ENCODE data around the gene SHLD1. TPM values are rescaled to one million over a fixed set of nuclear protein-coding genes. Genes with fewer than 3 reads are reported as not detected.
"Not testable (repeated sequence)": the region's sequence is repeated elsewhere in the genome, so short reads cannot be mapped to it uniquely, and the experiment has no call there.

SHLD1 gene
- total RNA-seq, 2 donors from 2014 or later = 8.6 to 12.9 TPM

DNA sequence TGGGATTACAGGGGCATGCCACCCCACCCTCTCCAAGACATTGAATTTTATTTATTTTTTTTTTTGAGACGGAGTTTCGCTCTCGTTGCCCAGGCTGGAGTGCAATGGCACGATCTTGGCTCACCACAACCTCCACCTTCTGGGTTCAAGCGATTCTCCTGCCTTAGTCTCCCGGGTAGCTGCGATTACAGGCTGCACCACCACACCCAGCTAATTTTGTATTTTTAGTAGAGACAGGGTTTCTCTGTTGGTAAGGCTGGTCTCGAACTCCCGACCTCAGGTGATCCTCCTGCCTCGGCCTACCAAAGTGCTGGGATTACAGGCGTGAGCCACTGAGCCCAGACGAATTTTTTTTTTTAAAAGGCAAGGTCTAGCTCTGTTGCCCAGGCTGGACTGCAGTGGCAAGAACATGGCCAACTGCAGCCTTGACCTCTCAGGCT, 669 bp upstream of the SHLD1 start:
- ATAC-seq (replicated peaks); H3K27ac Mint-ChIP-seq; H3K9me3 Mint-ChIP-seq; H3K36me3 Mint-ChIP-seq (ENCODE audit: low read depth); H3K27me3 Mint-ChIP-seq; H3K4me1 Mint-ChIP-seq: not testable (repeated sequence)
- peak overlapping the region; percentile 82 for H3K4me3 Mint-ChIP-seq

DNA sequence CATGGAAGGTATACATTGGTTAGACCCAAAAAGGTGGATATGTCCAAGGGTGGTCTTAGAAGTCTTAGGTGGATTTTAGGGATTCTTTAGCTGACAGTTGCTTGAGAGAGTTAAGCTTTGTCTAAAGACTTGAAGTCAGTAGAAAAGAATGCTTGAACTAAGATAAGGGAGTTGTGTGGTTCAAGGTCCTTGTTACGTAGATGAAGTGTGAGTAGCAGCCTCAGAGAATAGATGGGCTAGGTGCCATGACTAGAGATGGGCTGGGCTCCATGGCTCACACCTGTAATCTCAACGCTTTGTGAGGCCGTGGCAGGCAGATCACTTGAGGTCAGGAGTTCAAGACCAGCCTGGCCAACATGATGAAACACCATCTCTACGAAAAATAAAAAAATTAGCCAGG, 1.7 kb downstream of the SHLD1 start:
- H3K4me3 Mint-ChIP-seq = peak overlapping the region; percentile 82
- no peaks in the 10 kb centered on the region for H3K9me3 Mint-ChIP-seq
- H3K4me1 Mint-ChIP-seq = peaks cover 12% of the 10 kb centered on the region
- no peak for ATAC-seq (replicated peaks)
- peak overlapping the region; percentile 96 for H3K27ac Mint-ChIP-seq
- H3K36me3 Mint-ChIP-seq (ENCODE audit: low read depth) = peaks cover 5% of the 10 kb centered on the region
- no peaks in the 10 kb centered on the region for H3K27me3 Mint-ChIP-seq

DNA sequence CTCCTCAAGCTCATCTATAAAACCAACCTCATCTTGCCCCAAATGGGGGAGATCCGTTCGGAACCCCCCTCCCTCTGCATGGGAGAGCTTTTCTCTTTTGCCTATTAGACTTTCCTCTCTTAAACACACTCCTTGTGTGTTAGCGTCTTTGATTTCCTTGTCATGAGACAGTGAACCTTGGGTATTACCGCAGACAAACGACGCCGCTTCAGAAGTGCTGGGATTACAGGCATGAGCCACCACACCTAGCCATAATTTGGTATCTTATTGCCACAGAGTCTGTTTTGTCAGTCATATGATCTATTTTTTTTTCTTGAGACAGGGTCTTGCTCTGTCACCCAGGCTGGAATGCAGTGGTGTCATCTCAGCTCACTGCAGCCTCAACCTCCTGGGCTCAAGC, 3.6 kb downstream of the SHLD1 start:
- Mint-ChIP-seq H3K9me3 (no peaks in the 10 kb centered on the region), H3K36me3 (ENCODE audit: low read depth) (peaks cover 24% of the 10 kb centered on the region), H3K4me1 (peaks cover 17% of the 10 kb centered on the region), H3K27me3 (no peaks in the 10 kb centered on the region), H3K4me3 (no peak overlapping the region), H3K27ac (no peak overlapping the region)
- no peak for ATAC-seq (replicated peaks)

DNA sequence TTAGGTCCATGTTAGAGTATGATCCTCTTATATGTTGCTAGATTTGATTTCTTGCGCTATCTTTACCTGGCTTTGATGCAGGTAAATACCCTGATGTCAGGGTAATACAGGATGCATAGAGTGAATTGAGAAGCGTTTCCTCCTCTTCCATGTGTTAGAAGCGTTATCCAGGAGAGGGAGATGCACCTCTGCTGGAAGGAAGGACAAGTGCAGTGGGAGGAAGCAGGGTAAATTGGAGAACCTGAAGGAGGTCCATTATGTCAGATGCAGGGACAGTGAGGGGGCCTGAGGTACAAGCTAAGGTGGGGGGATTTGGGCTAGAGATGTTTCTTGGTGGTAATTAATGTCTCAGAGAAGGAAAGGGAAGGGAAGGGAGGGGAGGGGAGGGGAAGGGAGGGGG, 7.7 kb downstream of the SHLD1 start:
- H3K36me3 Mint-ChIP-seq (ENCODE audit: low read depth) = peaks cover 47% of the 10 kb centered on the region
- no peak for ATAC-seq (replicated peaks)
- peaks cover 24% of the 10 kb centered on the region for H3K4me1 Mint-ChIP-seq
- H3K27me3 Mint-ChIP-seq = no peaks in the 10 kb centered on the region
- no peak overlapping the region for H3K27ac Mint-ChIP-seq
- no peak overlapping the region for H3K4me3 Mint-ChIP-seq
- H3K9me3 Mint-ChIP-seq = no peaks in the 10 kb centered on the region

DNA sequence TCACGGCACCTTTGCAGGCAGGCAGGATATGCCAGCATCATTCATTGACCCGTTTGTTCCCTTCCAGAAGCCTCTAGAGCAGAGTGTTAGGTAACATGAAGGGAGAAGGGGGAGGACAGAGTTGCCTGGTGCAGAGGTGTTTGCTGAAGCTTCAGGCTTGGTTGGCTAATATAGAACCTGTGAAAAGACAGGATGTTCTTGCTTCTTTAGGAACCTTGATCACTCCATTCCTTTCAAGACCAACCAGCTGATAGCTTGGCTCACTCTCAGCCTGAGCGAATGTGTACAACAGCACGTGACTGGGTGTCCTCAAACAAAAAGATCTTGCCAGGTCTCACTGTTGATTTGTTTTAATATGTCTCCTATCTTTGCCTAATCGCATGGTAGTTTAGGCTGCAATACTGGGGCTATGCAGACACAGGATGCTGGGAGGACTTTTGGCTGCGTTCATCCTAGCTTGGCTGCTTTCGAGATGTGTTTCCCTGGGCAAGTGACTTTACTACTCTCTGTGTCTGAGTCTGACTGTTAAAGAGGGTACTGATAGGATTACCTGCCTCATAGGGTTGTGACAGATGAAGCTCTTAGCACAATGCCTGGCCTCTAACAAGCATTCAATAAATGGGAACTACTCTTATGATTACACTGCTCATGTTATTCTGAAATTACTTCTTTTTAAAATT, 16.0 kb downstream of the SHLD1 start:
- Mint-ChIP-seq H3K4me3 (no peak overlapping the region), H3K27me3 (no peaks in the 10 kb centered on the region), H3K27ac (no peak overlapping the region), H3K36me3 (ENCODE audit: low read depth) (peaks cover 14% of the 10 kb centered on the region), H3K9me3 (no peaks in the 10 kb centered on the region), H3K4me1 (peaks cover under 1% of the 10 kb centered on the region)
- no peak for ATAC-seq (replicated peaks)

DNA sequence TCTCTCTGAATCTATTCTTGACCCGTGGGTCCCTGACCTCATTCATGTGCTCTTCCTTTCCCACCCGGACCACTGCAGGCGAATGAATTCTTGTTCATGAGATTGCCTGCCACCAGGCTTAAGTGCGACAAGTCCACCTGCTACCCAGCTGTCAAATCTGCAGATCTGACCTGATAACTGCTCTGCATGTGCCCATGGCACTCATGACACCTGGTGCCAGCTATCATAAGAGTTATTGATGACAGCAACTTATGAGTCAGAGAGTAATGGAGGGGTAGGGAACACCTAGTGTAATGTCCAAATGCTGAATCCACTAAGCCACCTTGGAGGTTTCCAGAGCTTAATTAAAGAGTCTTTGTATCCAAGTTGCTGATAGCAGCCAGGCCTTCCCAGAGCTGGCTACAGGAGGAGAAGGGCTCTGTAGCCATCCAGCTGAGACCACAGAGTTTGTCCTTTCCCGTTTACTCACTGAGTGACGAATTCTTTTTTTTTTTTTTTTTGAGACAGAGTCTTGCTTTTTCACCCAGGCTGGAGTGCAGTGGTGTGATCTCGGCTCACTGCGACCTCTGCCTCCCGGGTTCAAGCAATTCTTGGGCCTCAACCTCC, 17.4 kb downstream of the SHLD1 start:
- Mint-ChIP-seq H3K36me3 (ENCODE audit: low read depth) (peaks cover 20% of the 10 kb centered on the region), H3K4me3 (no peak overlapping the region), H3K27ac (no peak overlapping the region), H3K9me3 (no peaks in the 10 kb centered on the region), H3K4me1 (no peaks in the 10 kb centered on the region), H3K27me3 (no peaks in the 10 kb centered on the region)
- ATAC-seq (replicated peaks) = no peak

DNA sequence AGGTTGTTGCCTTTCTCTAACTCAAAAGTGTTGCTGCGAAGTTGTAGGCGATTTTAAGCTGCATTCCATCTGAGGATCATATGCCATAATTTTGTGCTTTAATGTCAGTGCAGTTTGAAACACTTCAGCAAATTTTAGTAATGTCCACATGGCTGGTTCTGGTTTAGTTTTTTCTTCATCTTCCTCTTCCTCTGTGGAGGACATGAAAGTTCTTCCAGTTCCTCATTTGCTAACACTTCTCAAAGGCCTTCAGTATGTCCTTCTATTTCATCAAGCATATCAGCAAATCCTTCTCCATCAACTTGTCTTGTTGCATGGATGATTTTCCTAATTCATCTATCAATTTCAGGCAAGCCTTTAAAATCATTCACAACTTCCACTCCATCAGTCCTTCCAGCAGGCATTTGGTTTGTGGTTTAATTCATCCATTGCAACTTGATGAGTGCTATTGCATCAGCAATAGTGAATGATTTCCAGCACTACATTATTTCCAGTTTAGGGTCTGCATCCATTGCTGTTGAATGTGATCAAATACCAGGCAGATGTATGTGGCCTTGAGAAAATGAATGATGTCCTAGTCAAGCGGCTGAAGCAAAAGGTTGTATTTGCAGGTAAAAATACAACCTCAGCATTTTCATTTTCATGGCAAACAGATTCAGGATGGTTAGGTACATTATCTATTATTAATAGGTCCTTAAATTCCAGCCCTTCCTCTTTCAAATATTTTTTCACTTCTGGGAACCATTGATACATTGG, 20.2 kb downstream of the SHLD1 start:
- H3K9me3 Mint-ChIP-seq = no peaks in the 10 kb centered on the region

DNA sequence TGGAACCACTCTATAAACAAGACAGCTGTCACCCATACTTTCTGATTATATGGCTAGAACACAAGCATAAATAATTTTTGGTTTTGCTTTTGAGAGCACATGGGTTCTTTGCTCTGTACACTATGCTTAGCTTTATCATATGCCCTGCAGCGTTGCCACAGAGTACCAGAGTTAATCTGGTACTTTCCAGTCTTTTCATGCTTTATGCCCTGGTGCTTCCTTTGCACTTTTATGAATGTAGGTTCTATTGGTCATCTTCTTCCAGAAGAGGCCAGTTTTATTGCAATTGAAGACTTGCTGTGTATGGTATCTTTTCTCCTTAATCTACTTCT, 20.8 kb downstream of the SHLD1 start:
- ATAC-seq (replicated peaks) = no peak
- H3K36me3 Mint-ChIP-seq (ENCODE audit: low read depth) = peaks cover 45% of the 10 kb centered on the region
- no peak overlapping the region for H3K27ac Mint-ChIP-seq
- H3K27me3 Mint-ChIP-seq = no peaks in the 10 kb centered on the region
- H3K4me3 Mint-ChIP-seq = no peak overlapping the region
- no peaks in the 10 kb centered on the region for H3K9me3 Mint-ChIP-seq
- no peaks in the 10 kb centered on the region for H3K4me1 Mint-ChIP-seq

More for the DNA sequence above, 20.2 kb downstream of the SHLD1 start:
- peaks cover 42% of the 10 kb centered on the region for H3K36me3 Mint-ChIP-seq (ENCODE audit: low read depth)
- H3K27me3 Mint-ChIP-seq = no peaks in the 10 kb centered on the region
- no peak overlapping the region for H3K27ac Mint-ChIP-seq
- H3K4me1 Mint-ChIP-seq = no peaks in the 10 kb centered on the region
- H3K4me3 Mint-ChIP-seq = no peak overlapping the region
- ATAC-seq (replicated peaks) = no peak

DNA sequence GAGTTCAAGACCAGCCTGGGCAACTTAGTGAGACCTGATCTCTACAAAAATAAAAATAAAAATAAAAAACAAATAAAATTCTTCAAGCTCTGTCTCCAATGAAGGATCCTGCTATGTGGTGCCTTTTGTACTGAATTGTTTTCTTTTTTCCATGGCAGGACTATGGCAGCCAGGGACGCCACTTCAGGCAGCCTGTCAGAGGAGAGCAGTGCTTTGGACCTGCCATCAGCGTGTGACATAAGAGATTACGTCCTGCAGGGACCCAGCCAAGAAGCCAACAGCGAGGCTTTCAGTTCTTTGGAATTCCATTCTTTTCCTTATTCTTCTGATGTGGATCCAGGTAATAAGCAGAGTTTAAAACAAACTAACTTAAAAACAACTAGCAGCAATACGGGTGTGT, 22.5 kb downstream of the SHLD1 start:
- H3K4me3 Mint-ChIP-seq = no peak overlapping the region
- H3K4me1 Mint-ChIP-seq = no peaks in the 10 kb centered on the region
- no peaks in the 10 kb centered on the region for H3K27me3 Mint-ChIP-seq
- H3K9me3 Mint-ChIP-seq = no peaks in the 10 kb centered on the region
- no peak for ATAC-seq (replicated peaks)
- peaks cover 49% of the 10 kb centered on the region for H3K36me3 Mint-ChIP-seq (ENCODE audit: low read depth)
- peak overlapping the region; percentile 26 for H3K27ac Mint-ChIP-seq

DNA sequence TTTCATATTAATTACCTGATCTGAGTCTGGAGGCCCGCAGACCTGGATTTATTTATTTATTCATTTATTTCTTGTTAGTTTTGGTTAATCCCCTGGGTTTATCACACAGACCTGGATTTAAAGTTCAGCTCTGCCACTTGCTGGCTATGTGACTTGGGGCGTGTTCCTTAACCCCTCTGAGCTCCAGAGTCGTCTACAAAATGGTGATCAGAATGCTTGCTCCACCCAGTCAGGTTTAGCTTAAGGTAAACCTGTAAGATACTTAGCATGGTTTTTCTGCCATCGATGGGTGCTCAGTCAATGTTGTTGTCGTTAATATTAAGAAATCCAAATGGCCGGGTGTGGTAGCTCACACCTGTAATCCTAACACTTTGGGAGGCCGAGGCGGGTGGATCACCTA, 23.4 kb downstream of the SHLD1 start:
- H3K9me3 Mint-ChIP-seq = no peaks in the 10 kb centered on the region
- peaks cover 53% of the 10 kb centered on the region for H3K36me3 Mint-ChIP-seq (ENCODE audit: low read depth)
- no peak for ATAC-seq (replicated peaks)
- no peak overlapping the region for H3K27ac Mint-ChIP-seq
- H3K27me3 Mint-ChIP-seq = no peaks in the 10 kb centered on the region
- H3K4me1 Mint-ChIP-seq = no peaks in the 10 kb centered on the region
- no peak overlapping the region for H3K4me3 Mint-ChIP-seq

DNA sequence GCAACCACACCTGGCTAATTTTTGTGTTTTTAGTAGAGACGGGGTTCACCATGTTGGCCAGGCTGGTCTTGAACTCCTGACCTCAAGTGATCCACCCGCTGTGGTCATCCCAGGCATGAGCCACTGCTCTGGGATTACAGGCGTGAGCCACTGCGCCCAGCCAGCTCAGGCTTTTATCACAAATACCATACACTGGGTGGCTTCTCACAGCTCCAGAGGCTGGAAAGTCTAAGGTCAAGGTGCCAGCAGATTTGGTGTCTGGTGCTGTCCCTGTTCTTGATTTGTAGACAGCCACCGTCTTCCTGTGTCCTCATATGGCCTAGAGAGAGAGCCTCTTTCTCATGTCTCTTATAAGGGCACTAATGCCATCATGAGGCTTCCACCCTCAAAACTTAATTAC, 25.9 kb downstream of the SHLD1 start:
- H3K9me3 Mint-ChIP-seq = no peaks in the 10 kb centered on the region
- no peak overlapping the region for H3K27ac Mint-ChIP-seq
- no peaks in the 10 kb centered on the region for H3K27me3 Mint-ChIP-seq
- no peak for ATAC-seq (replicated peaks)
- peaks cover 5% of the 10 kb centered on the region for H3K4me1 Mint-ChIP-seq
- peaks cover 62% of the 10 kb centered on the region for H3K36me3 Mint-ChIP-seq (ENCODE audit: low read depth)
- no peak overlapping the region for H3K4me3 Mint-ChIP-seq

DNA sequence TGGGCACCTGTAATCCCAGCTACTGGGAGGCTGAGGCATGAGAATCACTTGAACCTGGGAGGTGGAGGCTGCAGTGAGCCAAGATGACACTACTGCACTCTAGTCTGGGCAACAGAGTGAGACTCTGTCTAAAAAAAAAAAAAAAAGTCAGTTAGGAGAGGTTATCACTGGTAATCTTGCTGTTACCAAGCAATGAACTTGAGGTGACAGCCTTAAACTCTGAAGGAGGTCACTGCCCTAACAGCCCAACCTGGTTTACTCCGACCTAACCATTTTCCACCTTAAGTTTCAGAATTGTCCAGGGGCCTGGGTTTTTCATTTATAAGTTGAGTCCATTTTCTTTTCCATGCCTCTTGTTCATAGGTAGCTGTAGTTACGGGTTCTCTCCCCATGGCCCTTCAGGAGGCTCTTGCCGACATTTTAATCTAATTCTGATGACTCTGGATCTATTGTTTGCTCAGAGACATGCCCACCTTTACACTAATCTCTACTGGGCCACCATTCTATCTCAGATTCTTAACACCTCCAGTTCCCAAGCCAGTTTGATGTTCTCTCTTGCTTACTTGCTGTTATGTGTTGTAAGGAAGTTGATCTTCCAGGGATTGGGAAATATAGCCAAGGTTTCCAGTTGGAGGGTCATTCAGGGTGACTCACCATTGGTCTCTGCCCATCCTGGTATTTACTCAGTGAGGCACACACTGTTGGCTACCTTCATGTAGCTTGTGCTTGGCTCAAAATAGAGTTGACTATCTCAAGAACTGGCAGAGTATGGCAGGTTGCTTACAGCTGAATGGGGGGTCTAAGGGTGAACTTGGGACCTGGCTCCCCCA, 29.1 kb downstream of the SHLD1 start:
- Mint-ChIP-seq H3K4me3 (no peak overlapping the region), H3K27me3 (no peaks in the 10 kb centered on the region), H3K9me3 (no peaks in the 10 kb centered on the region), H3K27ac (peak overlapping the region; percentile 16), H3K4me1 (peaks cover 5% of the 10 kb centered on the region), H3K36me3 (ENCODE audit: low read depth) (peaks cover 53% of the 10 kb centered on the region)
- no peak for ATAC-seq (replicated peaks)

DNA sequence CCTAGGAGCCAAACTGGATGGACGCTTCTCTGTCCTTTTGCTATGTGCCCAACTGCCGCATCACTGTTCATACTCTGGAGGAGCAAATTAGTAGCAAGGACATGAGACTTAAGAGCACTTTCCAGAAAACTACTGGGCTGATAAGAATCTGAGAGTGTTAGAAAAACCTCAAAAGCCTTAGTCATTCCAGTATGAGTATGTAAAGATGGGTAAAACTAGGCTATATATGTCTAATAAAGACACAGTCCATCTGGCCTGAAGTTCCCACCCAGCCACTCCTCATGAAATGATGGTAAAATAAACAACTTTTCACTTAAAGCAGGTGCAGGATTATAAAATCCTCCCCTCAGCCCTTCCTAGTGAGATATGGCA, 30.6 kb downstream of the SHLD1 start:
- Mint-ChIP-seq H3K9me3 (no peaks in the 10 kb centered on the region), H3K4me1 (peaks cover 5% of the 10 kb centered on the region), H3K27ac (peak overlapping the region; percentile 63), H3K4me3 (peak overlapping the region; percentile 9), H3K27me3 (no peaks in the 10 kb centered on the region), H3K36me3 (ENCODE audit: low read depth) (peaks cover 47% of the 10 kb centered on the region)
- peak; percentile 56 for ATAC-seq (replicated peaks)

DNA sequence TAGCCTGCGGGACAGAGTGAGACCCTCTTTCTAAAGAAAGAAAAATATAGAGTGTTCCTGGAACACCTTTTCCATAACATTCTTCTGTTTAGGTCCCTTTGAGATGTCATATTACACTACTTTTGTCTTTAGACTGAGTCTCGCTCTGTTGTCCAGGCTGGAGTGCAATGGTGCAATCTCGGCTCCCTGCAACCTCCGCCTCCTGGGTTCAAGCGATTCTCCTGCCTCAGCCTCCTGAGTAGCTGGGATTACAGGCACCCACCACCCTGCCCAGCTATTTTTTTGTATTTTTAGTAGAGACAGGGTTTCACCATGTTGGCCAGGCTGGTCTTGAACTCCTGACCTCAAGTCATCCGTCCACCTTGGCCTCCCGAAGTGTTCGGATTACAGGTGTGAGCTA, 31.2 kb downstream of the SHLD1 start:
- H3K4me1 Mint-ChIP-seq; H3K9me3 Mint-ChIP-seq; H3K4me3 Mint-ChIP-seq; ATAC-seq (replicated peaks); H3K27ac Mint-ChIP-seq; H3K27me3 Mint-ChIP-seq: not testable (repeated sequence)
- peaks cover 48% of the 10 kb centered on the region for H3K36me3 Mint-ChIP-seq (ENCODE audit: low read depth)

Measured in activated T-helper 17 cell treated with anti-CD3 and anti-CD28 coated beads, Interleukin-2, amount 50 U/mL, for 72 hours (primary cell).